Measurements from ENCODE around the gene ITGB1BP1.

ITGB1BP1 gene

DNA sequence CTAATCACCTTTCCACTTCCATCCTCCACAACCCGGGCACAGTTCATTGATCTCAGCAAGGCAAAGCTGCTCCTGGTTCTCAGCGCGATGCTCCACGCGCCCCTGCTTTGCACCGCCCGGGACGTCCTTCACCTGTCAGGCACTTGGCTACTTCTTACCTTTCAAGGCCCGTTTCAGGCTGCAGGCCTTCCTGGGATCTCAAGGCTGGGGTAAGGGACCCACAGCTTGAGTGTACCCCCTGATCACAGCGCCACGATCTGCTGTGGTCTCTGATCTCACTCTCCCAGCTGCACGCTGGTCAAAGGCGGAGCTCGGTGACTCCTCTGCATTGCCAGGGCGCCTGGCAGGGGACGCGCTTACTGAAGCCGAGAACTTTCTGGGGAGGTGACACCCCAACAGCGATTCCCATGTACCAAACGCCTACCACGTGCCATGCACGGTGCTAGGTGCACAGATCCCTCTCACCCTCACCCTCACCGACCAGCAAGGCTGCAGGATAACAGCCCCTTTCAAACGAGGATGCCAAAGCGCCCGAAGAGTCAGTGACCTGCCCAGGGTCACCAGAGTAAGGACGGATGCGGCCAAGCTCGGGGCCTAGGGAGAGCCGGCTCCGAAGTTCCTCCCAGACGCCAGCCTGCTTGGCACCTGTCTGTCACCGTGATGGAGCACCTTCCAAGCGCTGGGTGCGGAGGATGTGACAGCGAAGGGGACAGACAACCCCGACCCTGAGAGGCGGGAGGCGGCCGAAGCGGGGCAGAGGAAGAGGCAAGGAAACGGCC lies 818 bp downstream of the ITGB1BP1 start:
- TF ChIP-seq, protein P1, sequence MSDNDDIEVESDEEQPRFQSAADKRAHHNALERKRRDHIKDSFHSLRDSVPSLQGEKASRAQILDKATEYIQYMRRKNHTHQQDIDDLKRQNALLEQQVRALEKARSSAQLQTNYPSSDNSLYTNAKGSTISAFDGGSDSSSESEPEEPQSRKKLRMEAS (IDR thresholded peaks at IDR 0.05), result peak; percentile 64; the same call in 1 of the 2 replicates
- TF ChIP-seq, protein P2, sequence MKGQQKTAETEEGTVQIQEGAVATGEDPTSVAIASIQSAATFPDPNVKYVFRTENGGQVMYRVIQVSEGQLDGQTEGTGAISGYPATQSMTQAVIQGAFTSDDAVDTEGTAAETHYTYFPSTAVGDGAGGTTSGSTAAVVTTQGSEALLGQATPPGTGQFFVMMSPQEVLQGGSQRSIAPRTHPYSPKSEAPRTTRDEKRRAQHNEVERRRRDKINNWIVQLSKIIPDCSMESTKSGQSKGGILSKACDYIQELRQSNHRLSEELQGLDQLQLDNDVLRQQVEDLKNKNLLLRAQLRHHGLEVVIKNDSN (IDR thresholded peaks at IDR 0.05), result no peak

DNA sequence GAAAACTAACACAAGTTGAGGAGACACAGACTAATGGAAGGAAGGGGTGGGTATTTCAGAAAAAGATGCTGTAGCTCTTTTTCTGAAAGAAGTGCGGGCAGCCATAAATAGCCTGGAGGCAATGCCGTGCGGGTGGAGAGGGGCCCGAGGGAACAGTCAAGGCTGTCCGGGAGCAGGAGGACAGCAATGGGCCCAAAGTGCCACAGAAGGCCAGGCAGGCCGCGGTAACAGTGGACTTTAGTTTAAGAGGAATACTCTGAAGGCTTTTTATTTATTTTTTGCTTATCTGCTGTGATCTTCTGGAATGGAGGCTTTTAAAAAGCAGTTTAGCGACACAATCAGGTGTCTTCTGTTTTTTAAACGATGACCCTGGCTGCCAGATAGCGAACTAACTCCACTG lies 2.8 kb downstream of the ITGB1BP1 start:
- no peak for TF ChIP-seq YY1 (IDR thresholded peaks at IDR 0.05; ENCODE audit: low read depth)
- TF ChIP-seq, protein P2 (IDR thresholded peaks at IDR 0.05), result no peak
- TF ChIP-seq EGR1 (IDR thresholded peaks at IDR 0.05), result no peak
- TF ChIP-seq TEAD4 (IDR thresholded peaks at IDR 0.05), result no peak
- TF ChIP-seq TCF12 (IDR thresholded peaks at IDR 0.05; ENCODE audit: low read depth), result no peak
- TF ChIP-seq, protein P1 (IDR thresholded peaks at IDR 0.05), result no peak
- TF ChIP-seq FOXM1 (IDR thresholded peaks at IDR 0.05; ENCODE audit: borderline replicate concordance, low read depth), result no peak

DNA sequence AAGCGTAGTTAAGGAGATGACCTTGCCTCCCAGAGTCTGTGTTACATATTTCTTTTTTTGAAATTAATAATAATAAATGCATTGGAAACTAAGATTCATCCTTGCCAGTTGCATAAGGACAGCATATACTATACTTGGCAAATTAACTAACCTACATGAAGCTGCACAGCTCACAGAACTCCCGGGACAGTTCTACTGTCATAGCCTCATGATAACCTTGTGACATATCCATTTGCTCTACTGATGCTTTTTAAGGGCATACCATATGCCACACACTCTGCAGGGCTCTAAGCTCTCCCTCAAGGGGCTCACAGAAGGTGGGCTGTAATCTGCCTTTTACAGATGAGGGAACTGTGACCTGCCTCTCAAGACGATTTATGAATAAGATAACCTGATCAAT lies 3.8 kb downstream of the ITGB1BP1 start:
- TF ChIP-seq CREB1 (IDR thresholded peaks at IDR 0.05; ENCODE audit: low read depth) (no peak), TCF12 (IDR thresholded peaks at IDR 0.05; ENCODE audit: low read depth) (no peak), RAD21 (IDR thresholded peaks at IDR 0.05; ENCODE audit: low read depth) (no peak), EGR1 (IDR thresholded peaks at IDR 0.05) (no peak), CEBPB (IDR thresholded peaks at IDR 0.05) (no peak), TAF1 (IDR thresholded peaks at IDR 0.05; ENCODE audit: low read depth) (no peak)
- TF ChIP-seq, protein P3, sequence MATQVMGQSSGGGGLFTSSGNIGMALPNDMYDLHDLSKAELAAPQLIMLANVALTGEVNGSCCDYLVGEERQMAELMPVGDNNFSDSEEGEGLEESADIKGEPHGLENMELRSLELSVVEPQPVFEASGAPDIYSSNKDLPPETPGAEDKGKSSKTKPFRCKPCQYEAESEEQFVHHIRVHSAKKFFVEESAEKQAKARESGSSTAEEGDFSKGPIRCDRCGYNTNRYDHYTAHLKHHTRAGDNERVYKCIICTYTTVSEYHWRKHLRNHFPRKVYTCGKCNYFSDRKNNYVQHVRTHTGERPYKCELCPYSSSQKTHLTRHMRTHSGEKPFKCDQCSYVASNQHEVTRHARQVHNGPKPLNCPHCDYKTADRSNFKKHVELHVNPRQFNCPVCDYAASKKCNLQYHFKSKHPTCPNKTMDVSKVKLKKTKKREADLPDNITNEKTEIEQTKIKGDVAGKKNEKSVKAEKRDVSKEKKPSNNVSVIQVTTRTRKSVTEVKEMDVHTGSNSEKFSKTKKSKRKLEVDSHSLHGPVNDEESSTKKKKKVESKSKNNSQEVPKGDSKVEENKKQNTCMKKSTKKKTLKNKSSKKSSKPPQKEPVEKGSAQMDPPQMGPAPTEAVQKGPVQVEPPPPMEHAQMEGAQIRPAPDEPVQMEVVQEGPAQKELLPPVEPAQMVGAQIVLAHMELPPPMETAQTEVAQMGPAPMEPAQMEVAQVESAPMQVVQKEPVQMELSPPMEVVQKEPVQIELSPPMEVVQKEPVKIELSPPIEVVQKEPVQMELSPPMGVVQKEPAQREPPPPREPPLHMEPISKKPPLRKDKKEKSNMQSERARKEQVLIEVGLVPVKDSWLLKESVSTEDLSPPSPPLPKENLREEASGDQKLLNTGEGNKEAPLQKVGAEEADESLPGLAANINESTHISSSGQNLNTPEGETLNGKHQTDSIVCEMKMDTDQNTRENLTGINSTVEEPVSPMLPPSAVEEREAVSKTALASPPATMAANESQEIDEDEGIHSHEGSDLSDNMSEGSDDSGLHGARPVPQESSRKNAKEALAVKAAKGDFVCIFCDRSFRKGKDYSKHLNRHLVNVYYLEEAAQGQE (IDR thresholded peaks at IDR 0.05; ENCODE audit: low read depth), result no peak
- TF ChIP-seq, protein P1 (IDR thresholded peaks at IDR 0.05), result no peak

DNA sequence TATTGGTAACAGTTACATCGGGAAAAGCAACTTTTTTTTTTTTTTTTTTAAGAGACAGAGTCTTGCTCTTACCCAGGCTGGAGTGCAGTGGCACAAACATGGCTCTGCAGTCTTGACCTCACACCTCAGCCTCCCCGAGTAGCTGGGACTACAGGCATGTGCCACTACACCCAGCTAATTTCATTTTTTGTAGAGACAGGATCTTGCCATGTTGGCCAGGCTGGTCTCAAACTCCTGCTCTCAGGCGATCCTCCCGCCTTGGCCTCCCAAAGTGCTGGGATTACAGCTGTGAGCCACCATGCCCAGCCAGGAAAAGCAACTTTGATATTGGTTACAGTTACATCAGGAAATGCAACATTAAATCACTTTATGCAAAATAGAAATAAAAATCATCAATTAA lies 4.6 kb downstream of the ITGB1BP1 start:
- TF ChIP-seq NFIC (IDR thresholded peaks at IDR 0.05) (no peak), CEBPB (IDR thresholded peaks at IDR 0.05) (no peak), EP300 (IDR thresholded peaks at IDR 0.05; ENCODE audit: borderline replicate concordance) (no peak), YY1 (IDR thresholded peaks at IDR 0.05; ENCODE audit: low read depth) (no peak), ZBTB7A (IDR thresholded peaks at IDR 0.05; ENCODE audit: low read depth) (no peak), CREB1 (IDR thresholded peaks at IDR 0.05; ENCODE audit: low read depth) (no peak), FOXM1 (IDR thresholded peaks at IDR 0.05; ENCODE audit: borderline replicate concordance, low read depth) (no peak), TCF12 (IDR thresholded peaks at IDR 0.05; ENCODE audit: low read depth) (no peak), EGR1 (IDR thresholded peaks at IDR 0.05) (no peak), RAD21 (IDR thresholded peaks at IDR 0.05; ENCODE audit: low read depth) (no peak), TAF1 (IDR thresholded peaks at IDR 0.05; ENCODE audit: low read depth) (no peak), TEAD4 (IDR thresholded peaks at IDR 0.05) (no peak)
- TF ChIP-seq, protein P1 (IDR thresholded peaks at IDR 0.05), result no peak
- TF ChIP-seq, protein P3 (IDR thresholded peaks at IDR 0.05; ENCODE audit: low read depth), result no peak
- TF ChIP-seq, protein P2 (IDR thresholded peaks at IDR 0.05), result no peak

DNA sequence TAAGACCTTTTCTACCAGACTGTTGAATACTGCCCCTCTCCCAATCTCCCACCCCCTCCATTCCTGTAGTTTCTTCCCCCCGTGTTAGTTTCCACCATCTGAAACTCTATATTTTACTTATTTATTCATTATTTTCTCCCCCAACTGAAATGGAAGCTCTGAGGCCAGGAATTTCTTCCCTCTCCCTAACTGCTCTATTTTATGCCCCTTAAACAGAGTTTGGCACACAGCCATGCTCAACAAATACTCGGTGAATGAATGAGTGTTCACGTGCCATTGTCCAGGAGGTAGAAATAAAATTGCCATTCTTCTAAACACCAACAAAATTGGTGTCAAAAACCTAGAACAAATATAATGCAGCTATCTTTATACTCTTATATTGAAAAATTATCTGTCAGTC lies 5.6 kb downstream of the ITGB1BP1 start:
- TF ChIP-seq TAF1 (IDR thresholded peaks at IDR 0.05; ENCODE audit: low read depth), result no peak
- TF ChIP-seq, protein P3 (IDR thresholded peaks at IDR 0.05; ENCODE audit: low read depth), result no peak
- TF ChIP-seq EP300 (IDR thresholded peaks at IDR 0.05; ENCODE audit: borderline replicate concordance), result no peak
- TF ChIP-seq, protein P1 (IDR thresholded peaks at IDR 0.05), result no peak
- TF ChIP-seq NFIC (IDR thresholded peaks at IDR 0.05), result no peak
- TF ChIP-seq TCF12 (IDR thresholded peaks at IDR 0.05; ENCODE audit: low read depth), result no peak
- TF ChIP-seq EGR1 (IDR thresholded peaks at IDR 0.05), result no peak
- TF ChIP-seq, protein P2 (IDR thresholded peaks at IDR 0.05), result no peak
- TF ChIP-seq ZBTB7A (IDR thresholded peaks at IDR 0.05; ENCODE audit: low read depth), result no peak
- TF ChIP-seq RAD21 (IDR thresholded peaks at IDR 0.05; ENCODE audit: low read depth), result no peak
- TF ChIP-seq TEAD4 (IDR thresholded peaks at IDR 0.05), result no peak
- no peak for TF ChIP-seq YY1 (IDR thresholded peaks at IDR 0.05; ENCODE audit: low read depth)
- TF ChIP-seq CEBPB (IDR thresholded peaks at IDR 0.05), result no peak
- TF ChIP-seq FOXM1 (IDR thresholded peaks at IDR 0.05; ENCODE audit: borderline replicate concordance, low read depth), result no peak
- no peak for TF ChIP-seq CREB1 (IDR thresholded peaks at IDR 0.05; ENCODE audit: low read depth)
